Left ventricle myocardium inferior (tissue), 1 donor: ENCODE results near the gene MEA1. TPM values are rescaled to one million over a fixed set of nuclear protein-coding genes. Genes with fewer than 3 reads are reported as not detected.

ENCODE experiments used
- DNase-seq: peaks from one replicate; pipeline ENCODE4 v3.0.0-alpha.2; 2020
- H3K27ac ChIP-seq: fragments of 200-600 bp; replicated peaks from 2 replicates; pipeline ENCODE4 v1.8.0; 2021
- H3K27me3 ChIP-seq: fragments of 200-600 bp; 2 replicates; pipeline ENCODE4 v1.8.0; 2021; ENCODE audit warnings: low read depth
- H3K36me3 ChIP-seq: fragments of 200-600 bp; 2 replicates; pipeline ENCODE4 v1.8.0; 2021
- H3K4me1 ChIP-seq: fragments of 200-600 bp; 2 replicates; pipeline ENCODE4 v1.8.0; 2021
- H3K4me3 ChIP-seq: fragments of 200-600 bp; 2 replicates; pipeline ENCODE4 v1.8.0; 2021; ENCODE audit warnings: mild to moderate bottlenecking, moderate library complexity
- H3K9me3 ChIP-seq: fragments of 200-600 bp; replicated peaks from 2 replicates; pipeline ENCODE4 v1.8.0; 2021
- intact Hi-C: fragments of 100-400 bp; cut with micrococcal nuclease; formaldehyde crosslinking; loops from one replicate; pipeline ENCODE4 v1.11.0; 2022
- total RNA-seq: library from RNA; stranded (reverse); fragmentation: NEBNext Ultra II Directional; extraction: Animal tissue kit (Norgen Biotek cat#: 25700); gene quantifications from one replicate; pipeline ENCODE4 v1.2.1, GENCODE V29; 2021
- TF ChIP-seq, protein P1 (sequence below): fragments of 200-600 bp; IDR thresholded peaks from 2 replicates; pipeline ENCODE4 v1.8.0; 2021; ENCODE audit warnings: antibody characterized with exemption, mild to moderate bottlenecking, borderline replicate concordance
- donor health status: DM: no; HTN: yes; CAD: no; lungs with severe emphysema.

Gene MEA1
- total RNA-seq, 1 donor from 2014 or later: 32.6 TPM

GRCh38 chr6:43052842-43053544 lies 39.2 kb upstream of the MEA1 start:
- DNase-seq: no peak
- Histone ChIP-seq H3K27me3 (no peaks in the 10 kb centered on the region), H3K36me3 (peaks cover 52% of the 10 kb centered on the region), H3K4me1 (peaks cover 24% of the 10 kb centered on the region), H3K4me3 (peak overlapping the region; percentile 90), H3K27ac (peak overlapping the region; percentile 98), H3K9me3 (no peaks in the 10 kb centered on the region)
- intact Hi-C loops: no loop called here
- TF ChIP-seq, protein P1, sequence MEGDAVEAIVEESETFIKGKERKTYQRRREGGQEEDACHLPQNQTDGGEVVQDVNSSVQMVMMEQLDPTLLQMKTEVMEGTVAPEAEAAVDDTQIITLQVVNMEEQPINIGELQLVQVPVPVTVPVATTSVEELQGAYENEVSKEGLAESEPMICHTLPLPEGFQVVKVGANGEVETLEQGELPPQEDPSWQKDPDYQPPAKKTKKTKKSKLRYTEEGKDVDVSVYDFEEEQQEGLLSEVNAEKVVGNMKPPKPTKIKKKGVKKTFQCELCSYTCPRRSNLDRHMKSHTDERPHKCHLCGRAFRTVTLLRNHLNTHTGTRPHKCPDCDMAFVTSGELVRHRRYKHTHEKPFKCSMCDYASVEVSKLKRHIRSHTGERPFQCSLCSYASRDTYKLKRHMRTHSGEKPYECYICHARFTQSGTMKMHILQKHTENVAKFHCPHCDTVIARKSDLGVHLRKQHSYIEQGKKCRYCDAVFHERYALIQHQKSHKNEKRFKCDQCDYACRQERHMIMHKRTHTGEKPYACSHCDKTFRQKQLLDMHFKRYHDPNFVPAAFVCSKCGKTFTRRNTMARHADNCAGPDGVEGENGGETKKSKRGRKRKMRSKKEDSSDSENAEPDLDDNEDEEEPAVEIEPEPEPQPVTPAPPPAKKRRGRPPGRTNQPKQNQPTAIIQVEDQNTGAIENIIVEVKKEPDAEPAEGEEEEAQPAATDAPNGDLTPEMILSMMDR: no peak

GRCh38 chr6:43052225-43052841 lies 38.6 kb upstream of the MEA1 start:
- Histone ChIP-seq H3K9me3 (no peaks in the 10 kb centered on the region), H3K27ac (peak overlapping the region; percentile 98), H3K4me3 (no peak overlapping the region), H3K4me1 (peaks cover 19% of the 10 kb centered on the region), H3K36me3 (peaks cover 53% of the 10 kb centered on the region), H3K27me3 (no peaks in the 10 kb centered on the region)
- intact Hi-C loops: no loop called here
- no peak for DNase-seq
- TF ChIP-seq, protein P1: no peak

DNA sequence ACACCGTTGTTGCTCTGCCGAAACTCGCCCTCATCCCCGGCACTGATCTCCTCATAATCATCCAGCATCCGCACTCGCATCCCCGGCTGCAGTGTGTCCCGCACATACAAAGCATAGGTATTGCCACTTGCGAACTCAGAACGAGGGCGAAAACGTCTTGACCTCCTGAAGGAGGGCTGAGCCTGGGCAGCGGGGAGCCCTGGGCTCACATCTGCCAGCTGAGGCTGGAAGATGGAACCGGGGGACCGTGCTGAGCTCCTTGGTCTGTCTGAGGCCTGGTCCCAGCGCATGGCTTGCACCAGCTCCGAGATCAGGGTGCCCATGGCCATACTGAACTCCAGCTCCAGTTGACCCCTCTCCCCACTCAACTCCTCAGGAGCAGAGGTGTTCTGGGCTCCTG lies 37.2 kb upstream of the MEA1 start:
- peaks cover 53% of the 10 kb centered on the region for H3K36me3 ChIP-seq

GRCh38 chr6:43047998-43048397 lies 34.3 kb upstream of the MEA1 start:
- Histone ChIP-seq H3K4me3 (no peak overlapping the region), H3K9me3 (no peaks in the 10 kb centered on the region), H3K27ac (no peak overlapping the region), H3K36me3 (peaks cover 60% of the 10 kb centered on the region), H3K4me1 (peaks cover 3% of the 10 kb centered on the region), H3K27me3 (no peaks in the 10 kb centered on the region)
- intact Hi-C loops: no loop called here
- TF ChIP-seq, protein P1: no peak
- DNase-seq: no peak

More for the DNA sequence above, 37.2 kb upstream of the MEA1 start:
- H3K27me3 ChIP-seq: no peaks in the 10 kb centered on the region
- DNase-seq: no peak
- TF ChIP-seq, protein P1: no peak
- H3K27ac ChIP-seq: no peak overlapping the region
- peaks cover 19% of the 10 kb centered on the region for H3K4me1 ChIP-seq
- intact Hi-C loops: no loop called here
- H3K9me3 ChIP-seq: no peaks in the 10 kb centered on the region
- no peak overlapping the region for H3K4me3 ChIP-seq

GRCh38 chr6:43045371-43045930 lies 31.7 kb upstream of the MEA1 start:
- DNase-seq: no peak
- no peak overlapping the region for H3K27ac ChIP-seq
- peaks cover 74% of the 10 kb centered on the region for H3K36me3 ChIP-seq
- H3K4me1 ChIP-seq: no peaks in the 10 kb centered on the region
- no peaks in the 10 kb centered on the region for H3K27me3 ChIP-seq
- TF ChIP-seq, protein P1: no peak
- intact Hi-C loops: no loop called here
- H3K9me3 ChIP-seq: no peaks in the 10 kb centered on the region
- no peak overlapping the region for H3K4me3 ChIP-seq
